Keratinocyte (primary cell): ENCODE results near the gene PPP1R3A. TPM values are rescaled to one million over a fixed set of nuclear protein-coding genes. Genes with fewer than 3 reads are reported as not detected.

ENCODE experiments used
- DNase-seq: peaks from one replicate; pipeline ENCODE4 v3.0.0-alpha.2; 2011; ENCODE audit warnings: low read depth, missing footprints, low spot score
- FAIRE-seq: peaks from 2 replicates; lab custom pipeline; 2011; peaks lifted over from hg19 to GRCh38; lab: Jason Lieb, UNC
- H2AFZ ChIP-seq: 2 replicates; pipeline ENCODE4 v1.6.0; 2012; ENCODE audit warnings: low read length, control low read depth, inconsistent platforms; ENCODE audit not compliant: control insufficient read depth
- H3K27ac ChIP-seq: 2 replicates; pipeline ENCODE4 v1.5.1; 2011; ENCODE audit warnings: low read length; ENCODE audit not compliant: control insufficient read depth, insufficient read depth
- H3K27me3 ChIP-seq: 3 replicates; pipeline ENCODE4 v1.6.0; 2011; ENCODE audit warnings: low read length; ENCODE audit not compliant: control insufficient read depth, insufficient read depth; ENCODE audit errors: extremely low read depth
- H3K36me3 ChIP-seq, 2 experiments: 2 replicates in 1 of 2; 3 replicates in 1 of 2; pipeline ENCODE4 v1.5.1; 2011; ENCODE audit warnings: low read length in 2 of 2, mild to moderate bottlenecking in 1 of 2; ENCODE audit not compliant: control insufficient read depth in 2 of 2, insufficient read depth in 2 of 2; ENCODE audit errors: extremely low read depth in 1 of 2
- H3K4me1 ChIP-seq: 3 replicates; pipeline ENCODE4 v1.5.1; 2011; ENCODE audit warnings: low read length; ENCODE audit not compliant: control insufficient read depth, insufficient read depth; ENCODE audit errors: extremely low read depth
- H3K4me2 ChIP-seq: 3 replicates; pipeline ENCODE4 v1.6.0; 2011; ENCODE audit warnings: low read depth, low read length; ENCODE audit not compliant: control insufficient read depth, insufficient read depth; ENCODE audit errors: extremely low read depth
- H3K4me3 ChIP-seq, 3 experiments: fragments of 200-600 bp in 1 of 3; sonication (generic) in 1 of 3; 2 replicates in 2 of 3; 3 replicates in 1 of 3; pipeline ENCODE4 v1.5.1; 2011 to 2016; ENCODE audit warnings: low read length in 3 of 3, mild to moderate bottlenecking in 3 of 3, control low read depth in 2 of 3, inconsistent platforms in 1 of 3, low read depth in 1 of 3, mixed read lengths in 1 of 3, mixed run types in 1 of 3, moderate library complexity in 1 of 3; ENCODE audit not compliant: control insufficient read depth in 2 of 3, insufficient read depth in 2 of 3; ENCODE audit errors: extremely low read depth in 1 of 3
- H3K79me2 ChIP-seq: 2 replicates; pipeline ENCODE4 v1.6.0; 2012; ENCODE audit warnings: low read length; ENCODE audit not compliant: control insufficient read depth, insufficient read depth
- H3K9ac ChIP-seq: 3 replicates; pipeline ENCODE4 v1.6.0; 2011; ENCODE audit warnings: low read length; ENCODE audit not compliant: control insufficient read depth, insufficient read depth; ENCODE audit errors: extremely low read depth
- H3K9me1 ChIP-seq: 3 replicates; pipeline ENCODE4 v1.6.0; 2011; ENCODE audit warnings: low read length; ENCODE audit not compliant: control insufficient read depth, insufficient read depth; ENCODE audit errors: extremely low read depth
- H3K9me3 ChIP-seq: 2 replicates; pipeline ENCODE4 v1.5.1; 2012; ENCODE audit warnings: low read depth, low read length; ENCODE audit not compliant: control insufficient read depth
- H4K20me1 ChIP-seq: 3 replicates; pipeline ENCODE4 v1.6.0; 2011; ENCODE audit warnings: low read length; ENCODE audit not compliant: control insufficient read depth, insufficient read depth; ENCODE audit errors: extremely low read depth
- EZH2 ChIP-seq: IDR thresholded peaks from one replicate; pipeline ENCODE4 v1.6.1; 2012; ENCODE audit warnings: inconsistent platforms, mild to moderate bottlenecking, low read length, moderate library complexity
- dilution Hi-C: fragments of 300-500 bp; cut with MboI; formaldehyde crosslinking; loops from one replicate; pipeline ENCODE4 v1.7.0; 2020; ENCODE audit warnings: low sequenced_read_pairs; ENCODE audit not compliant: extremely low pct_ligation_motif_present
- polyA plus RNA-seq, 5 experiments: library from polyadenylated mRNA; depleted of rRNA in 3 of 5; stranded (reverse) in 3 of 5; stranded (forward) in 1 of 5; unstranded in 1 of 5; fragments of >200 nt; gene quantifications; 1 replicate in 1 of 5; 2 replicates in 3 of 5; 3 replicates in 1 of 5; pipeline versions ENCODE4 v1.2.1 to v1.2.3, GENCODE V29; 2011 to 2012; ENCODE audit warnings: missing spikeins in 2 of 5, low read depth in 1 of 5, low replicate concordance in 1 of 5
- TF ChIP-seq, protein P1 (sequence below), 3 experiments: IDR thresholded peaks in 1 of 3; conservative IDR thresholded peaks in 1 of 3; optimal IDR thresholded peaks in 1 of 3; 2 replicates in 2 of 3; 3 replicates in 1 of 3; pipeline versions ENCODE3 to v1.5.1; 2011; ENCODE audit warnings: low read length in 3 of 3, mild to moderate bottlenecking in 3 of 3, moderate library complexity in 2 of 3, control low read depth in 1 of 3, inconsistent platforms in 1 of 3; ENCODE audit not compliant: insufficient read depth in 2 of 3; ENCODE audit errors: extremely low read depth in 1 of 3

Gene PPP1R3A
- polyA plus RNA-seq, 1 donor (not counting 4 experiments of a cell fraction or from before 2014, with no cell fraction given): not detected

DNA sequence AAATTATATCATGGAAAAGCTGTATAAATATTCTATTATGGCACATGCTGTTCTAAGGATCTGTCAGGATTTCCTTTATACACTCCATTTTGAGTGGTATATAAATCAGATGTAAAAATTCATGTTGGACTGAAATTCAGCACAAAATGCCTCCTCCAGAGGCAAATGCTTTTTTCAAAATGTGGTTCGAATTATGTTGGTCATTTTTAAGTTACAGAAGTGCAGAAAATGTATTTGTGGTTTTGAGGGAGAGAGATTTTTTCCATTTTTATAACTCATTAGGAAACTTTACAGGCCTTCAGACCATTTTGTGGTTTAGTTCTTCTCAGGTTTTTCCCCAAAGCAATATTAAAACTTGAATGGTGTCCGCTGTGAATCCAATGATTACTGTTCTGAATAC, 2.9 kb downstream of the PPP1R3A start:
- no peak overlapping the region for H3K9ac ChIP-seq

DNA sequence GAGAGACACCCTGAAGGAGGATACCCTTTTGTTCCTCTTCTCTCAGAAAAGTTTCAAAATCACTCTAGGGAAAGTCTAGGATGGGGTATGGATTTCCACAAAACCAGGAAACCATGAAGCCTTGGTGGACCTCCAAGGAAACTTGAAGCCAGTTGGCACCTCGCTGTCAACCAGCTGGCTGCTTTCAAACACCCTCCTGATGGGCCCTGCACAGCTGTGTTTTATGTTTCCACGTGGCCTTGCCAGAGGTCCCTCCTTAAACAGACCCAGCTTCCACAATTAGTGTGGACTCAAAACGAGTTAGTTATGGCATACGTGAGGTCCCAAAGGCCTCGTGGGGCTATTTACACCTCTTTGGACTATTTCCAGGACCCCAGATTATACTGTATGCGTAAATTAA, 5.9 kb downstream of the PPP1R3A start:
- H3K4me2 ChIP-seq: no peak overlapping the region
- no peak overlapping the region for H2AFZ ChIP-seq
- no peak overlapping the region for H3K4me3 ChIP-seq
- FAIRE-seq (no peak), DNase-seq (no peak)
- H4K20me1 ChIP-seq: no peaks in the 10 kb centered on the region
- H3K27me3 ChIP-seq: no peaks in the 10 kb centered on the region
- no peaks in the 10 kb centered on the region for H3K4me1 ChIP-seq
- no peaks in the 10 kb centered on the region for H3K36me3 ChIP-seq
- H3K27ac ChIP-seq: no peak overlapping the region
- no peak for TF ChIP-seq EZH2
- TF ChIP-seq, protein P1, sequence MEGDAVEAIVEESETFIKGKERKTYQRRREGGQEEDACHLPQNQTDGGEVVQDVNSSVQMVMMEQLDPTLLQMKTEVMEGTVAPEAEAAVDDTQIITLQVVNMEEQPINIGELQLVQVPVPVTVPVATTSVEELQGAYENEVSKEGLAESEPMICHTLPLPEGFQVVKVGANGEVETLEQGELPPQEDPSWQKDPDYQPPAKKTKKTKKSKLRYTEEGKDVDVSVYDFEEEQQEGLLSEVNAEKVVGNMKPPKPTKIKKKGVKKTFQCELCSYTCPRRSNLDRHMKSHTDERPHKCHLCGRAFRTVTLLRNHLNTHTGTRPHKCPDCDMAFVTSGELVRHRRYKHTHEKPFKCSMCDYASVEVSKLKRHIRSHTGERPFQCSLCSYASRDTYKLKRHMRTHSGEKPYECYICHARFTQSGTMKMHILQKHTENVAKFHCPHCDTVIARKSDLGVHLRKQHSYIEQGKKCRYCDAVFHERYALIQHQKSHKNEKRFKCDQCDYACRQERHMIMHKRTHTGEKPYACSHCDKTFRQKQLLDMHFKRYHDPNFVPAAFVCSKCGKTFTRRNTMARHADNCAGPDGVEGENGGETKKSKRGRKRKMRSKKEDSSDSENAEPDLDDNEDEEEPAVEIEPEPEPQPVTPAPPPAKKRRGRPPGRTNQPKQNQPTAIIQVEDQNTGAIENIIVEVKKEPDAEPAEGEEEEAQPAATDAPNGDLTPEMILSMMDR (optimal IDR thresholded peaks at IDR 0.05 in 1 of 3, IDR thresholded peaks at IDR 0.05 in 1 of 3, conservative IDR thresholded peaks at IDR 0.05 in 1 of 3; ENCODE audit: extremely low read depth in 1 of 3, insufficient read depth in 2 of 3, low read length in 3 of 3): no peak
- H3K9ac ChIP-seq: no peak overlapping the region
- no peaks in the 10 kb centered on the region for H3K9me1 ChIP-seq
- no peaks in the 10 kb centered on the region for H3K9me3 ChIP-seq
- no peaks in the 10 kb centered on the region for H3K79me2 ChIP-seq
- dilution Hi-C loops: no loop called here

More for the DNA sequence above, 2.9 kb downstream of the PPP1R3A start:
- H4K20me1 ChIP-seq: no peaks in the 10 kb centered on the region
- TF ChIP-seq EZH2: no peak
- TF ChIP-seq, protein P1 (optimal IDR thresholded peaks at IDR 0.05 in 1 of 3, IDR thresholded peaks at IDR 0.05 in 1 of 3, conservative IDR thresholded peaks at IDR 0.05 in 1 of 3; ENCODE audit: extremely low read depth in 1 of 3, insufficient read depth in 2 of 3, low read length in 3 of 3): no peak
- no peak overlapping the region for H2AFZ ChIP-seq
- H3K36me3 ChIP-seq: no peaks in the 10 kb centered on the region
- H3K4me1 ChIP-seq: no peaks in the 10 kb centered on the region
- no peak overlapping the region for H3K4me2 ChIP-seq
- no peak for DNase-seq
- H3K4me3 ChIP-seq: no peak overlapping the region
- no peaks in the 10 kb centered on the region for H3K27me3 ChIP-seq
- H3K9me3 ChIP-seq: no peaks in the 10 kb centered on the region
- no peaks in the 10 kb centered on the region for H3K79me2 ChIP-seq
- no peaks in the 10 kb centered on the region for H3K9me1 ChIP-seq
- no peak overlapping the region for H3K27ac ChIP-seq
- dilution Hi-C loops: no loop called here
- FAIRE-seq: no peak
